ENCODE results near the gene GRB10. TPM values are rescaled to one million over a fixed set of nuclear protein-coding genes. Genes with fewer than 3 reads are reported as not detected.

Gene GRB10
- total RNA-seq, 2 donors from 2014 or later, result 10.3 to 15.1 TPM

DNA sequence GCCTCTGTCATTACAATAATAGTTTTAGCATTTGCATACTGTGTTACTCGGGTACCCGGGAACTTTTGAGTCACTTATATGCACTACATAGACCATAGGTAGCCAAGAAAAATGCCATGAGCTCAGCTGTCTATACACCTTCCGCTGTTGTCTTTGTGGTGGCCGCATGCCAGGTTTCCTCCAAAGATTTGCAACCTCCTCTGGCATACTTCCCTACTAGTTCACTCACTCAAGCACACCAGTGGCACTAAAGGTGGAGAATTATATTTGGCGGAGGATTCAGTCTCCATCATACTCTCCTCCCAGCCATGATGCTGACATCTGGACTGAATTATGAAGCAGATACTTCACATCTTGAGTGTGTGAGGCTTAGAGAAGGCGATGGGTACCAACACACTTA, 35.6 kb upstream of the GRB10 start:
- Histone ChIP-seq H3K36me3 (no peaks in the 10 kb centered on the region), H3K27me3 (no peaks in the 10 kb centered on the region), H3K4me3 (no peak overlapping the region), H3K4me1 (no peaks in the 10 kb centered on the region), H3K9ac (ENCODE audit: low read depth in 2 of 2, low read length in 2 of 2) (no peak overlapping the region), H3K9me3 (no peaks in the 10 kb centered on the region), H3K27ac (no peak overlapping the region)
- DNase-seq, result no peak
- intact Hi-C loops (cut with DNase I), result loop anchor here (10.0 kb wide), 1 partner anchor 316 kb away; no protein-coding TSS in a partner anchor
- TF ChIP-seq, protein P1, sequence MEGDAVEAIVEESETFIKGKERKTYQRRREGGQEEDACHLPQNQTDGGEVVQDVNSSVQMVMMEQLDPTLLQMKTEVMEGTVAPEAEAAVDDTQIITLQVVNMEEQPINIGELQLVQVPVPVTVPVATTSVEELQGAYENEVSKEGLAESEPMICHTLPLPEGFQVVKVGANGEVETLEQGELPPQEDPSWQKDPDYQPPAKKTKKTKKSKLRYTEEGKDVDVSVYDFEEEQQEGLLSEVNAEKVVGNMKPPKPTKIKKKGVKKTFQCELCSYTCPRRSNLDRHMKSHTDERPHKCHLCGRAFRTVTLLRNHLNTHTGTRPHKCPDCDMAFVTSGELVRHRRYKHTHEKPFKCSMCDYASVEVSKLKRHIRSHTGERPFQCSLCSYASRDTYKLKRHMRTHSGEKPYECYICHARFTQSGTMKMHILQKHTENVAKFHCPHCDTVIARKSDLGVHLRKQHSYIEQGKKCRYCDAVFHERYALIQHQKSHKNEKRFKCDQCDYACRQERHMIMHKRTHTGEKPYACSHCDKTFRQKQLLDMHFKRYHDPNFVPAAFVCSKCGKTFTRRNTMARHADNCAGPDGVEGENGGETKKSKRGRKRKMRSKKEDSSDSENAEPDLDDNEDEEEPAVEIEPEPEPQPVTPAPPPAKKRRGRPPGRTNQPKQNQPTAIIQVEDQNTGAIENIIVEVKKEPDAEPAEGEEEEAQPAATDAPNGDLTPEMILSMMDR (IDR thresholded peaks at IDR 0.05), result no peak

DNA sequence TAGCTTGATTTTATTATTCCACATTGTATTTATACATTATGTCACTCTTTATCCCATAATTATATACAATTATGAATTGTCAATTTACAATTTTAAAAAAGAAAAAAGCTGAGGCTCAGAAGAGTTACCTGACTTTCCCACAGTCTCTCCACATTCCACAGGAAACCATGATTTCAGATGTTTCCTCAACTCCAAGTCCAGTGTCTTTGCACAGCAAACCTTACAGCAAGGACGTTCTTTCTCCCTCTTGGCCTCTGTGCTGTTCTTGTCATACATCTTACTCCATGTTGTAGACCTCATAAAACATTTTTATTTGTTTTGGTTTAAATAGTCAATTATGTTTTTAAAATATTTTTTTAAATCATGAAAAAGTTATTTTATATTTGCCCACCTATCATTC, 34.9 kb upstream of the GRB10 start:
- H3K4me1 ChIP-seq, result no peaks in the 10 kb centered on the region
- DNase-seq, result no peak
- TF ChIP-seq, protein P1 (IDR thresholded peaks at IDR 0.05), result no peak
- intact Hi-C loops (cut with DNase I), result loop anchor here (10.0 kb wide), 1 partner anchor 317 kb away; no protein-coding TSS in a partner anchor
- no peaks in the 10 kb centered on the region for H3K9me3 ChIP-seq
- H3K4me3 ChIP-seq, result no peak overlapping the region
- H3K36me3 ChIP-seq, result no peaks in the 10 kb centered on the region
- no peak overlapping the region for H3K27ac ChIP-seq
- no peaks in the 10 kb centered on the region for H3K27me3 ChIP-seq
- no peak overlapping the region for H3K9ac ChIP-seq (ENCODE audit: low read depth in 2 of 2, low read length in 2 of 2)

DNA sequence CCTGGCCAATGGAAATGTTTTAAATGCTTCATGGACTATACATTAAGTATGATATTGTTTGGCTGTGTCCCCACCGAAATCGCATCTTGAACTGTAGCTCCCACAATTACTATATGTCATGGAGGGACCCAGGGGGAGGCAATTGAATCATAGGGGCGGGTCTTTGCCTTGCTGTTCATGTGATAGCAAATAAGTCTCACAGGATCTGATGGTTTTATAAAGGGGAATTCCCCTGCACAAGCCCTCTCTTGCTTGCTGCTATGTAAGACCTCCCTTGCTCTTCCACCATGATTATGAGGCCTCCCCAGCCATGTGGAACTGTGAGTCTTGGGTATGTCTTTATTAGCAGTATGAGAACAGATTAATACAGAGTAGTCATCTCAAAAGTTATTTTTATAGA, 32.4 kb upstream of the GRB10 start:
- no peak for DNase-seq
- no peak overlapping the region for H3K4me3 ChIP-seq
- H3K27ac ChIP-seq, result no peak overlapping the region
- no peaks in the 10 kb centered on the region for H3K36me3 ChIP-seq
- no peak overlapping the region for H3K9ac ChIP-seq (ENCODE audit: low read depth in 2 of 2, low read length in 2 of 2)
- H3K27me3 ChIP-seq, result no peaks in the 10 kb centered on the region
- no peaks in the 10 kb centered on the region for H3K9me3 ChIP-seq
- TF ChIP-seq, protein P1 (IDR thresholded peaks at IDR 0.05), result no peak
- intact Hi-C loops (cut with DNase I), result loop anchor here (10.0 kb wide), 1 partner anchor 320 kb away; no protein-coding TSS in a partner anchor
- no peaks in the 10 kb centered on the region for H3K4me1 ChIP-seq

DNA sequence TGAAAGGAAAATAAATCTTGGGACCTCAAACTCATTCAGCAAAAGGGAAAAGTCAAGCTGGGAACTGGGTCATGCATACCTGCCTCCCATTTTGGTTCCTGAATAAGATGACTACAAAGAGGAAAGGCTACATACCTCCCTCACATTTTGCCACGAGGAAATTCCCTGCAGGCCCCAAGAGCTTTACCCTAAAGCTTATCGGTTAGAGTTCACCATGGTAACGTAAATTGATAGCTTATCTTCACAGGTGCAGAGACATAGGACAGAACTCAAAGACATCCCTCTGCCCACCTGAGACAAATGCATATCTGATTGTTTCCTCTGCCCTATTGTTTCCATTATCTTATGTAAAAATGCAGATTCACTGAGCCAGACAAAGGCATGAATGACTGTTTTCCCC, 31.5 kb upstream of the GRB10 start:
- no peaks in the 10 kb centered on the region for H3K9me3 ChIP-seq
- TF ChIP-seq, protein P1 (IDR thresholded peaks at IDR 0.05), result no peak
- no peaks in the 10 kb centered on the region for H3K4me1 ChIP-seq
- no peak for DNase-seq
- H3K4me3 ChIP-seq, result no peak overlapping the region
- no peaks in the 10 kb centered on the region for H3K36me3 ChIP-seq
- no peak overlapping the region for H3K27ac ChIP-seq
- H3K9ac ChIP-seq (ENCODE audit: low read depth in 2 of 2, low read length in 2 of 2), result no peak overlapping the region
- intact Hi-C loops (cut with DNase I), result loop anchor here (10.0 kb wide), 1 partner anchor 321 kb away; no protein-coding TSS in a partner anchor
- no peaks in the 10 kb centered on the region for H3K27me3 ChIP-seq

DNA sequence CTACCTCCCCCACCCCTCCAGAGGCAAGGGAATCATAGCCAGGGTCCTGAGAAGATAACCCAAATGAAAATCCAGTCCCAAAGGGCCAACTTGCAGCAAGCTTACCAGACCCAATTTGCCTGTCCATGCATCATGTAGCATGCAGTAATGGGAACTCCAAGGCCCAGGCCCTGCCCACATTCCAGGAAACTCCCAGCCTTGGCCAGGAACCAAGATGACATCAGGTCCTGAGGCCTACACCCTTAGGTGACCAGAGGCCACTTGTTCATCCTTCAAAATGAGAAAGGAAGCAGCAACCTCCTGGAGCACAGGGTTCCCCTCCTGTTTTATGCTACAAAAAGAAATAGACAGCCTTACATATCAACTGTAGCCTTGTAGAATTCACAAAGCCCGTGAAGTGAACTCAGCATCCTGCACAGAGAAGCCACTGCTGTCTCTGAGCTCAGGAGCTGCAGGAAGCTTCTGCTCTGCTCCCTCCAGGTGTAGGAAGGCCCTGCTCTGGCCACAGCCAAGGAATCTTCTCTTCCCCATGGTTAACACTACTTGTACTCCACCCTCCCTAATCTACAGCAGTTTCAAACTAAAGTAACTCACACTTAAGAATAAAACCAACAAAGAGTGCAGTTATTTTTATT, 30.3 kb upstream of the GRB10 start:
- TF ChIP-seq, protein P1 (IDR thresholded peaks at IDR 0.05), result no peak
- no peak overlapping the region for H3K27ac ChIP-seq
- H3K9me3 ChIP-seq, result no peaks in the 10 kb centered on the region
- H3K4me1 ChIP-seq, result no peaks in the 10 kb centered on the region
- peak; percentile 84 for DNase-seq
- H3K9ac ChIP-seq (ENCODE audit: low read depth in 2 of 2, low read length in 2 of 2), result no peak overlapping the region
- no peaks in the 10 kb centered on the region for H3K36me3 ChIP-seq
- H3K27me3 ChIP-seq, result no peaks in the 10 kb centered on the region
- H3K4me3 ChIP-seq, result no peak overlapping the region
- intact Hi-C loops (cut with DNase I), result loop anchor here (10.0 kb wide), 1 partner anchor 322 kb away; no protein-coding TSS in a partner anchor

Data from colonic mucosa (tissue), 4 donors.